Adrenal gland (tissue), 5 donors: ENCODE data around the gene PDE6B.

Experiments
- CTCF ChIP-seq, 6 experiments: fragments of 450-650 bp in 4 of 6; fragments of 200-600 bp in 2 of 6; sonication (generic) in 1 of 6; IDR thresholded peaks; 1 replicate in 5 of 6; 2 replicates in 1 of 6; pipeline versions ENCODE4 v1.5.1 to v1.8.0; 2016 to 2021; ENCODE audit warnings: antibody characterized with exemption in 6 of 6, mild to moderate bottlenecking in 2 of 6, moderate library complexity in 1 of 6
- POLR2A ChIP-seq, 2 donors: fragments of 450-650 bp; IDR thresholded peaks; one replicate each; pipeline ENCODE4 v1.6.1; 2017; ENCODE audit warnings: antibody characterized with exemption in 2 of 2, mild to moderate bottlenecking in 2 of 2, moderate library complexity in 1 of 2
- donor health status: DM: no; HTN: no; CAD: no.

GRCh38 chr4:677431-678293 lies 52.3 kb downstream of the PDE6B start:
- TF ChIP-seq CTCF (IDR thresholded peaks at IDR 0.05) (no peak), POLR2A (IDR thresholded peaks at IDR 0.05) (no peak)
